Rectal smooth muscle tissue (tissue), 1 donor: ENCODE data around the gene ITGAX.

Experiments
- H3K27ac ChIP-seq: one replicate; pipeline ENCODE4 v1.7.0; 2013; ENCODE audit warnings: low read depth, low read length, inconsistent platforms
- H3K27me3 ChIP-seq: one replicate; pipeline ENCODE4 v1.7.0; 2013; ENCODE audit warnings: low read length; ENCODE audit not compliant: control insufficient read depth, insufficient read depth
- H3K36me3 ChIP-seq: one replicate; pipeline ENCODE4 v1.7.0; 2013; ENCODE audit warnings: low read length; ENCODE audit not compliant: control insufficient read depth, insufficient read depth
- H3K4me1 ChIP-seq: one replicate; pipeline ENCODE4 v1.7.0; 2013; ENCODE audit warnings: low read length; ENCODE audit not compliant: control insufficient read depth, insufficient read depth
- H3K4me3 ChIP-seq: one replicate; pipeline ENCODE4 v1.7.0; 2013; ENCODE audit warnings: low read length
- H3K9ac ChIP-seq: one replicate; pipeline ENCODE4 v1.7.0; 2013; ENCODE audit warnings: low read length

Gene ITGAX

GRCh38 chr16:31367853-31368252 lies 12.9 kb downstream of the ITGAX start:
- Histone ChIP-seq H3K4me3 (no peak overlapping the region), H3K27me3 (no peaks in the 10 kb centered on the region), H3K27ac (no peak overlapping the region), H3K9ac (no peak overlapping the region), H3K4me1 (no peaks in the 10 kb centered on the region), H3K36me3 (no peaks in the 10 kb centered on the region)

DNA sequence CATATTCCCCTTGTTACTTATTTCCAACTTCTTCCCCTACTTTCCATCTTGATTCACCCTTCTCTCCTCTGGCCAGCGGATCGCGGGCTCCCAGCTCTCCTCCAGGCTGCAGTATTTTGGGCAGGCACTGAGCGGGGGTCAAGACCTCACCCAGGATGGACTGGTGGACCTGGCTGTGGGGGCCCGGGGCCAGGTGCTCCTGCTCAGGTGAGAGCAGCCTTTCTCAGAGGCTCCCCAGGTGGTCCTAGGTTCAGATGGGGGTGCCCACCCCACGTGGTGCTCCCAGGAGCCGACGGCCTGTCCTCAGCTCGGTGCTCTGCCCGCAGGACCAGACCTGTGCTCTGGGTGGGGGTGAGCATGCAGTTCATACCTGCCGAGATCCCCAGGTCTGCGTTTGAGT lies 16.0 kb downstream of the ITGAX start:
- no peak overlapping the region for H3K9ac ChIP-seq
- H3K27ac ChIP-seq = no peak overlapping the region
- H3K4me1 ChIP-seq = no peaks in the 10 kb centered on the region
- H3K27me3 ChIP-seq = no peaks in the 10 kb centered on the region
- H3K4me3 ChIP-seq = no peak overlapping the region
- H3K36me3 ChIP-seq = no peaks in the 10 kb centered on the region

DNA sequence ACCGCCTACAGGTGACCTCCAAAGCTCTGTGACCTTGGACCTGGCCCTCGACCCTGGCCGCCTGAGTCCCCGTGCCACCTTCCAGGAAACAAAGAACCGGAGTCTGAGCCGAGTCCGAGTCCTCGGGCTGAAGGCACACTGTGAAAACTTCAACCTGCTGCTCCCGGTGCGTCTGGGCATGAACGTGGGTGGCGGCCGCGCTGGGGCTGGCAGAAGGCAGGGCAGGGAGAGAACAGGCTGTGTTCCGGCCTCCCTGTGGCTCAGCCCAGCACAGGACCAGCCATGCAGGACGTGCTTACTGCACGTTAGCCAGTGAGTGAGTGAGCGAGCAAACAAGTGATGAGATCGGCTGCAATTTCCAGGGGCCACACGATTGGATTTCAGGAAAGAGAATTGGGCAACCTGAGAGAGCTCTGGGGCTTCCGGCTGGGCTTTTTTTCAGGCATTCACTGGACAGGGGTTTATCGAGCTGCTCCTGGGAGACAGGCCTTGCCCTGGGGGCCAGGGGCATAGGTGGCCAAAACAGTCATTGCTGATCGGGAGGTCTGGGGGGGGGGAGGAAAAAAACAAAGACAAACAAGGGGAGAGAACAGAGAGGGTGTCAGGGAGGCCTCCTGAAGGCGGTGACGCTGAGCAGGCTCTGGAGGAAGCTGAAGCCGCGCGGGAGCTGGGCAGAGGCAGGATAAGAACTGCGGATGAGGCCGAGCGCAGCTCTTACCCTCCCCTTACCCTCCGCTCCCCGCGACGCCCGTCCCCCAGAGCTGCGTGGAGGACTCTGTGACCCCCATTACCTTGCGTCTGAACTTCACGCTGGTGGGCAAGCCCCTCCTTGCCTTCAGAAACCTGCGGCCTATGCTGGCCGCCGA lies 16.9 kb downstream of the ITGAX start:
- H3K4me1 ChIP-seq = no peaks in the 10 kb centered on the region
- H3K36me3 ChIP-seq = no peaks in the 10 kb centered on the region
- no peak overlapping the region for H3K9ac ChIP-seq
- no peaks in the 10 kb centered on the region for H3K27me3 ChIP-seq
- no peak overlapping the region for H3K4me3 ChIP-seq
- no peak overlapping the region for H3K27ac ChIP-seq

GRCh38 chr16:31373235-31373634 lies 18.3 kb downstream of the ITGAX start:
- no peaks in the 10 kb centered on the region for H3K36me3 ChIP-seq
- no peak overlapping the region for H3K9ac ChIP-seq
- no peak overlapping the region for H3K27ac ChIP-seq
- H3K27me3 ChIP-seq = no peaks in the 10 kb centered on the region
- H3K4me1 ChIP-seq = no peaks in the 10 kb centered on the region
- H3K4me3 ChIP-seq = no peak overlapping the region

DNA sequence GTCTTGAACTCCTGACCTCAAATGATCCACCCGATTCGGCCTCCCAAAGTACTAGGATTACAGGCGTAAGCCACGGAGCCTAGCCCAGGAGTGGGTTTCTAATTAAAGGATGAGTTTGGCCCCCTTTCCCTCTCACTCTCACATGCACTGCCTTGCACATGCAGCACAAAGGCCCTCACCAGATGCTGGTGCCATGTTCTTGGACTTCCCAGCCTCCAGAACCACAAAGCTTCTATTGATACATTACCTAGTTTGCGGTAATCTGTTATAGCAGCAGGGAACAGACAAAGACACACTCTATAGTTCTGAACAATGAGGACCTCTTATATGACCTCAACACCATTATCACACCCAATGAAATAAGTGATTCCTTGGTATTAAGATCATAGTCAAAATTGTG lies 20.3 kb downstream of the ITGAX start:
- Histone ChIP-seq H3K27ac (no peak overlapping the region), H3K4me3 (no peak overlapping the region), H3K27me3 (no peaks in the 10 kb centered on the region), H3K4me1 (no peaks in the 10 kb centered on the region), H3K9ac (no peak overlapping the region), H3K36me3 (no peaks in the 10 kb centered on the region)

GRCh38 chr16:31376705-31377104 lies 21.7 kb downstream of the ITGAX start:
- Histone ChIP-seq H3K27me3 (no peaks in the 10 kb centered on the region), H3K4me1 (no peaks in the 10 kb centered on the region), H3K4me3 (no peak overlapping the region), H3K9ac (no peak overlapping the region), H3K27ac (no peak overlapping the region), H3K36me3 (no peaks in the 10 kb centered on the region)

DNA sequence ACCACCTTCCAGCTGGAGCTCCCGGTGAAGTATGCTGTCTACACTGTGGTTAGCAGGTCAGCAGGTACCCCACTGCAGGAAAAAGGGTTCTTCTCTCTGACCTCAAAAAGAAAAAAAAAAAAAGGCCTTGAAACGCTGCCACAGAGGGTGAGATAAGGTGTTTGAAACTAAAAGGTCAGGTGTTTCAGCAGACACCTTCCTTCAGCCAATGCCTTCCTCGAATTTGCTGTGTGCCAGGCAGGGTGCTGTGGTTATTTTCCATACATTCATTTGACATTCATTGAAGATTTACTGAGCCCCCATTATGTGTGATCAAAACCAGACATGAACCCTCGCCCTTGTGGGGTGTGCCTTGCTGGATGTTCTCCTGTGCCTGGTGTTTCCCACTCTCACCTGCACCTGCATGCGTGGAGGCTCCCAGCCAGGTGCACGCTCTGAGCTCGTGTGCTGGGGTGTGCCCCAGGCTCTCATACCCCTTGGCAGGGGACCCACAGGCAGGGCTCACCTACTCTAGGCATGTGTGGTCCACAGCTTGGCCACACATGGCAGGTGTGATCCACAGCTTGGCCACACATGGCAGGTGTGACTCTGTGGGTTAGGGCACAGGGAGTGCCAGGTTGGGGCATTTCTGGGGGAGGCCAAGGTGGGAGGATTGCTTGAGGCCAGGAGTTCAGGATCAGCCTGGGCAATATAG lies 22.4 kb downstream of the ITGAX start:
- no peak overlapping the region for H3K4me3 ChIP-seq
- no peak overlapping the region for H3K27ac ChIP-seq
- H3K36me3 ChIP-seq = no peaks in the 10 kb centered on the region
- no peaks in the 10 kb centered on the region for H3K27me3 ChIP-seq
- no peaks in the 10 kb centered on the region for H3K4me1 ChIP-seq
- no peak overlapping the region for H3K9ac ChIP-seq

DNA sequence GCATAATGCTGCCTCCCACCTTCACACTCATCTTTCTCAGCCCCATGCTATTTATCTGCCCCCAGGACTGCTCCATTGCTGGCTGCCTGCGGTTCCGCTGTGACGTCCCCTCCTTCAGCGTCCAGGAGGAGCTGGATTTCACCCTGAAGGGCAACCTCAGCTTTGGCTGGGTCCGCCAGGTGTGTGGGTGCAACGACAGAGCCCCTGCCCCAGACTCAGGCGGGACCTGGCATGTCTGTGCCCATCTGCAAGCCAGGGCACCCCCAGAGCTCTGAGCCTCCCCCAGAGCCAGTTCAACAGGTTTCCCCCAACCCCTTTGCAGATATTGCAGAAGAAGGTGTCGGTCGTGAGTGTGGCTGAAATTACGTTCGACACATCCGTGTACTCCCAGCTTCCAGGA lies 25.2 kb downstream of the ITGAX start:
- no peaks in the 10 kb centered on the region for H3K4me1 ChIP-seq
- no peak overlapping the region for H3K27ac ChIP-seq
- H3K27me3 ChIP-seq = no peaks in the 10 kb centered on the region
- H3K4me3 ChIP-seq = no peak overlapping the region
- no peaks in the 10 kb centered on the region for H3K36me3 ChIP-seq
- no peak overlapping the region for H3K9ac ChIP-seq

DNA sequence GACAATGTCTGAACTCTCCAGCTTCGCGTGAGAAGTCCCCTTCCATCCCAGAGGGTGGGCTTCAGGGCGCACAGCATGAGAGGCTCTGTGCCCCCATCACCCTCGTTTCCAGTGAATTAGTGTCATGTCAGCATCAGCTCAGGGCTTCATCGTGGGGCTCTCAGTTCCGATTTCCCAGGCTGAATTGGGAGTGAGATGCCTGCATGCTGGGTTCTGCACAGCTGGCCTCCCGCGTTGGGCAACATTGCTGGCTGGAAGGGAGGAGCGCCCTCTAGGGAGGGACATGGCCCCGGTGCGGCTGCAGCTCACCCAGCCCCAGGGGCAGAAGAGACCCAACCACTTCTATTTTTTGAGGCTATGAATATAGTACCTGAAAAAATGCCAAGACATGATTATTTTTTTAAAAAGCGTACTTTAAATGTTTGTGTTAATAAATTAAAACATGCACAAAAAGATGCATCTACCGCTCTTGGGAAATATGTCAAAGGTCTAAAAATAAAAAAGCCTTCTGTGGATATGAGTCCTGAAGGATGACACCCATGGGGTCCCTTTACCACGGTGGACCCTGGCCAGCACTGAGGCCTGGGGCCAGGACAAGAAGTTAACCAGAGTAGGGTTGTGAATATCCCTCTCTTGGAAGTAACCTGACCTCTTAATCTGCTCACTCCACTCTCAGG lies 27.6 kb downstream of the ITGAX start:
- Histone ChIP-seq H3K4me3 (no peak overlapping the region), H3K27ac (no peak overlapping the region), H3K9ac (no peak overlapping the region), H3K36me3 (no peaks in the 10 kb centered on the region), H3K27me3 (no peaks in the 10 kb centered on the region), H3K4me1 (no peaks in the 10 kb centered on the region)

DNA sequence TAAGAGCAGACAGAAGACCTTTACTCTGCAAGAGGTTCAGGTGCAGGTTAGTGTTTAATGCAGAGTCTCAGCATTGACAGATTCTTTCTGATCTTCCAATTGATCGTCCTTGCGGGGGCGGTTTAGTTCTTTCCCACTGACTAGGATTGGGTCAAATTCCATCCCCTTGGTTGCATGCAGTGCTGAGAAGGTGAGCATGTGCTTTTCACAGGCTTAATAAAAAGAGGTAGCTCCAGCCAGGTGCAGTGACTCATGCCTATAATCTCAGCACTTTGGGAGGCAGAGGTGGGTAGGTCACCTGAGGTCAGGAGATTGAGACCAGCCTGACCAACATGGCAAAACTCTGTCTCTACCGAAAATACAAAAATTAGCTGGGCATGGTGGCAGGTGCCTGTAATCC lies 30.7 kb downstream of the ITGAX start:
- Histone ChIP-seq H3K4me3 (no peak overlapping the region), H3K27ac (no peak overlapping the region), H3K4me1 (no peaks in the 10 kb centered on the region), H3K9ac (no peak overlapping the region), H3K27me3 (no peaks in the 10 kb centered on the region), H3K36me3 (no peaks in the 10 kb centered on the region)

DNA sequence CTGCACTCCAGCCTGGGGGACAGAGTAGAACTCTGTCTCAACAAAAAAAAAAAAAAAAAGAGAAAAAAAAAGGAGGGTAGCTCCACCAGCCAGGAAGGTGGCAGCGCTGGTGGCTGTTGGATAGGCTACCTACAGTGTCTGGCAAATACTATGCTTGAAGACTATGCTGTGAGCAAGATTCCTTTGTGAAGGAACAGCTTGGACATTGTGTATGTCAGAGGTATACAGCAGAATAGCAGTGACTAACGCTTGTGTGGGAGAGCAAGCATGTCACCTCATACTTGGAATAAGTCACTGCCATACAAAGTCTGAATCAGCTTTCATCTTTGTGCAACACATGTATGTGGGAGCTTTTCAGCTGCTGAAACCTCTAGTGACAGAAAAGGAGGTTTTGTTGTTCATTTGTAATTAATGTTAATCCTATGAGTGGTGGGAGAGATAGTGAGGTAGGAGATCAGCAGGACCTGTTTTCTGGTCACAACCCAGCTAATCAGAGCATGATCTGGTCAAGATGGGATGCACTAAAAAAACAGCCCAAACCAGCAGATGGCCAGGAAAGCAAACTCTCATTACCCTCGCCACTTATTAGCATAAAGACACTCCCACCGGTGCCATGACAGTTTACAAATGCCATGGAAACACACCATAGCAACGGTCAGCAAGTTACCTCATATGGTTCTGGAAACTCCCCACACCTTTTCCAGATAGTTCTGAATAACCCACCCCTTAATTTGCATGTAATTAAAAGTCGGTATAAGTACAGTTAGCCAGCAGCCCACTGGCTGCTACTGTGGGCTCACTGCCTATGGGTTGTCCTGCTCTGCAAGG lies 31.4 kb downstream of the ITGAX start:
- H3K27ac ChIP-seq = no peak overlapping the region

GRCh38 chr16:31388535-31388934 lies 33.6 kb downstream of the ITGAX start:
- Histone ChIP-seq H3K4me1 (no peaks in the 10 kb centered on the region), H3K4me3 (no peak overlapping the region), H3K27ac (no peak overlapping the region), H3K36me3 (no peaks in the 10 kb centered on the region), H3K9ac (no peak overlapping the region), H3K27me3 (no peaks in the 10 kb centered on the region)

More for the DNA sequence above, 31.4 kb downstream of the ITGAX start:
- Histone ChIP-seq H3K36me3 (no peaks in the 10 kb centered on the region), H3K4me1 (no peaks in the 10 kb centered on the region), H3K4me3 (no peak overlapping the region), H3K9ac (no peak overlapping the region), H3K27me3 (no peaks in the 10 kb centered on the region)
